Natural killer cell (primary cell): ENCODE data around the gene NDST3. TPM values are rescaled to one million over a fixed set of nuclear protein-coding genes. Genes with fewer than 3 reads are reported as not detected.
A peak's percentile ranks its signal among the peaks of the same experiment; 100 is the strongest.

Experiments used
- ATAC-seq, 3 donors: fragments of 150-1000 bp in 2 of 3; fragments of 200-7000 bp in 1 of 3; cut with Tn5 transposase; 1 replicate in 1 of 3; 2 replicates in 2 of 3; pipeline ENCODE4 v1.10.0; 2021; ENCODE audit warnings: mild to moderate bottlenecking in 2 of 3, moderate library complexity in 2 of 3
- DNase-seq, 2 donors: peaks; one replicate each; pipeline versions ENCODE4 v3.0.0 to v3.0.0-alpha.2; 2013 to 2021; ENCODE audit warnings: mixed read lengths in 1 of 2
- H3K27ac ChIP-seq: one replicate; pipeline ENCODE4 v1.5.1; 2013; ENCODE audit warnings: mild to moderate bottlenecking, low read length
- H3K27me3 ChIP-seq: one replicate; pipeline ENCODE4 v1.6.1; 2013; ENCODE audit warnings: low read length; ENCODE audit not compliant: control insufficient read depth, insufficient read depth
- H3K36me3 ChIP-seq: one replicate; pipeline ENCODE4 v1.6.1; 2013; ENCODE audit warnings: low read length; ENCODE audit not compliant: control insufficient read depth, insufficient read depth
- H3K4me1 ChIP-seq: one replicate; pipeline ENCODE4 v1.6.1; 2013; ENCODE audit warnings: low read length; ENCODE audit not compliant: control insufficient read depth, insufficient read depth
- H3K4me3 ChIP-seq: one replicate; pipeline ENCODE4 v1.5.1; 2013; ENCODE audit warnings: low read length
- H3K9me3 ChIP-seq: one replicate; pipeline ENCODE4 v1.6.1; 2013; ENCODE audit warnings: low read length; ENCODE audit not compliant: control insufficient read depth, insufficient read depth
- H3K27ac Mint-ChIP-seq, 2 donors: one replicate each; pipeline ENCODE4 v1.8.0; 2022; ENCODE audit warnings: mild to moderate bottlenecking in 2 of 2, mixed read lengths in 2 of 2, moderate library complexity in 1 of 2
- H3K27me3 Mint-ChIP-seq, 2 donors: one replicate each; pipeline ENCODE4 v1.8.0; 2022; ENCODE audit warnings: low read depth in 2 of 2, mixed read lengths in 2 of 2
- H3K36me3 Mint-ChIP-seq: one replicate; pipeline ENCODE4 v1.8.0; 2022; ENCODE audit warnings: mixed read lengths
- H3K4me1 Mint-ChIP-seq, 2 donors: one replicate each; pipeline ENCODE4 v1.8.0; 2022; ENCODE audit warnings: mixed read lengths in 2 of 2
- H3K4me3 Mint-ChIP-seq: one replicate; pipeline ENCODE4 v1.8.0; 2022; ENCODE audit warnings: mild to moderate bottlenecking, moderate library complexity, mixed read lengths
- H3K9me3 Mint-ChIP-seq, 2 donors: one replicate each; pipeline ENCODE4 v1.8.0; 2022; ENCODE audit warnings: mixed read lengths in 2 of 2
- WGBS: methylation state at CpG from one replicate; pipeline ENCODE4 v1.1.7; 2013; ENCODE audit warnings: missing lambda C conversion rate; ENCODE audit not compliant: insufficient coverage; 5-methylcytosine and 5-hydroxymethylcytosine counted together
- intact Hi-C: fragments of 100-400 bp; cut with micrococcal nuclease; formaldehyde crosslinking; loops from one replicate; pipeline ENCODE4 v1.14.2; 2022
- total RNA-seq, 4 donors: library from RNA; stranded (reverse); fragments of 120-200 nt in 1 of 4; gene quantifications; one replicate each; pipeline versions ENCODE4 v1.2.3 to v1.2.4, GENCODE V29; 2013 to 2022
- TF ChIP-seq, protein P1 (sequence below): fragments of 200-600 bp; IDR thresholded peaks from one replicate; pipeline ENCODE4 v1.8.0; 2022; ENCODE audit warnings: antibody characterized with exemption

Gene NDST3
- total RNA-seq, 3 donors from 2014 or later (not counting 1 experiment from before 2014, with no cell fraction given), result not detected

DNA sequence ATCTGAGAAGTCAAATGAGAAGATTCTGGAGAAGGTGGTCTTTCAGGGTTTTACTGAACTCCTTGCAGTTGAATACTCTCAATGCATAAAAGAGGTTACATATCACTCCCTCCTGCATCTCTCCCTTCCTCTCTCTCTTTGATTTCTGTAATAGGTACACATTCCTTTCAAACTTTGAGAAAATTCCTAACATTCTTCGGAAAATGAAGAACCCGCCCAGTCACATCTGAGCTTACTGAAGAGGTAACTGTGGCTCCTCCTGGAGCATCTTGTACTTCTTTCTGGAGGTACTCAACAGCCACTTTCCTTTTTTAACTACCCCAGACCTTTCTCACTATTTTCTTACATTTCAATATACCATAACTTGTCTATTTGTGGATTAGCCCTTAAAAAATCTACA, 24.7 kb downstream of the NDST3 start:
- H3K4me1 Mint-ChIP-seq, result no peaks in the 10 kb centered on the region
- no peak overlapping the region for H3K27ac ChIP-seq
- no peak overlapping the region for H3K27ac Mint-ChIP-seq
- H3K36me3 Mint-ChIP-seq, result no peaks in the 10 kb centered on the region
- DNase-seq (no peak), ATAC-seq (no peak)
- H3K4me1 ChIP-seq, result no peaks in the 10 kb centered on the region
- intact Hi-C loops, result no loop called here
- no peaks in the 10 kb centered on the region for H3K27me3 ChIP-seq
- peaks cover 10 to 19% of the 10 kb centered on the region in 2 donors for H3K9me3 Mint-ChIP-seq
- no peak overlapping the region for H3K4me3 ChIP-seq
- no peaks in the 10 kb centered on the region for H3K9me3 ChIP-seq
- no peaks in the 10 kb centered on the region for H3K36me3 ChIP-seq
- 86% methylated on average over 2 of the region's 2 CpGs for WGBS
- TF ChIP-seq, protein P1, sequence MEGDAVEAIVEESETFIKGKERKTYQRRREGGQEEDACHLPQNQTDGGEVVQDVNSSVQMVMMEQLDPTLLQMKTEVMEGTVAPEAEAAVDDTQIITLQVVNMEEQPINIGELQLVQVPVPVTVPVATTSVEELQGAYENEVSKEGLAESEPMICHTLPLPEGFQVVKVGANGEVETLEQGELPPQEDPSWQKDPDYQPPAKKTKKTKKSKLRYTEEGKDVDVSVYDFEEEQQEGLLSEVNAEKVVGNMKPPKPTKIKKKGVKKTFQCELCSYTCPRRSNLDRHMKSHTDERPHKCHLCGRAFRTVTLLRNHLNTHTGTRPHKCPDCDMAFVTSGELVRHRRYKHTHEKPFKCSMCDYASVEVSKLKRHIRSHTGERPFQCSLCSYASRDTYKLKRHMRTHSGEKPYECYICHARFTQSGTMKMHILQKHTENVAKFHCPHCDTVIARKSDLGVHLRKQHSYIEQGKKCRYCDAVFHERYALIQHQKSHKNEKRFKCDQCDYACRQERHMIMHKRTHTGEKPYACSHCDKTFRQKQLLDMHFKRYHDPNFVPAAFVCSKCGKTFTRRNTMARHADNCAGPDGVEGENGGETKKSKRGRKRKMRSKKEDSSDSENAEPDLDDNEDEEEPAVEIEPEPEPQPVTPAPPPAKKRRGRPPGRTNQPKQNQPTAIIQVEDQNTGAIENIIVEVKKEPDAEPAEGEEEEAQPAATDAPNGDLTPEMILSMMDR, result no peak
- H3K27me3 Mint-ChIP-seq, result no peaks in the 10 kb centered on the region
- H3K4me3 Mint-ChIP-seq, result no peak overlapping the region

DNA sequence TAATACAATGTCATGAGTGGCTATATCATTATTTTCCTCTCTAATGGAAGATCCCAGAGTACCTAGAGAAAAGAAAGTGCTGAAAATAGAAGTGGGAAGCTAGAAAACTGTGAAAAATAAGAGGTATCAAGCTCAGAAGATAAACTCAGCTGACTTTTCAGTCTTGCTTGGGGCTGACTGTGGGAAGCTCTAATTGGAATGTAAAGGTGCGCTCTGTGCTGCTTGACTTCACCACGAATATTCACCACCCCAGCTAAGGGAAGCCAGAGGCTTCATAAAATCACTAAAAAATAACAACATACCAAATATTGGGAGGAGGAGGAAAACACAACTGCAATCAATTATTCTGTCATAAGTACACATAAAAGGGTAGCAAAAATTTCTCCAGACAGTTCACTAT, 25.1 kb downstream of the NDST3 start:
- H3K36me3 Mint-ChIP-seq, result no peaks in the 10 kb centered on the region
- H3K27ac Mint-ChIP-seq, result no peak overlapping the region
- H3K4me3 Mint-ChIP-seq, result no peak overlapping the region
- H3K36me3 ChIP-seq, result no peaks in the 10 kb centered on the region
- DNase-seq (no peak), ATAC-seq (no peak)
- H3K9me3 Mint-ChIP-seq, result peaks cover 10 to 19% of the 10 kb centered on the region in 2 donors
- intact Hi-C loops, result no loop called here
- H3K4me1 Mint-ChIP-seq, result no peaks in the 10 kb centered on the region
- H3K27ac ChIP-seq, result no peak overlapping the region
- H3K27me3 ChIP-seq, result no peaks in the 10 kb centered on the region
- TF ChIP-seq, protein P1, result no peak
- H3K4me1 ChIP-seq, result no peaks in the 10 kb centered on the region
- 100% methylated on average over 1 of the region's 2 CpGs for WGBS
- no peaks in the 10 kb centered on the region for H3K27me3 Mint-ChIP-seq
- no peak overlapping the region for H3K4me3 ChIP-seq
- no peaks in the 10 kb centered on the region for H3K9me3 ChIP-seq

DNA sequence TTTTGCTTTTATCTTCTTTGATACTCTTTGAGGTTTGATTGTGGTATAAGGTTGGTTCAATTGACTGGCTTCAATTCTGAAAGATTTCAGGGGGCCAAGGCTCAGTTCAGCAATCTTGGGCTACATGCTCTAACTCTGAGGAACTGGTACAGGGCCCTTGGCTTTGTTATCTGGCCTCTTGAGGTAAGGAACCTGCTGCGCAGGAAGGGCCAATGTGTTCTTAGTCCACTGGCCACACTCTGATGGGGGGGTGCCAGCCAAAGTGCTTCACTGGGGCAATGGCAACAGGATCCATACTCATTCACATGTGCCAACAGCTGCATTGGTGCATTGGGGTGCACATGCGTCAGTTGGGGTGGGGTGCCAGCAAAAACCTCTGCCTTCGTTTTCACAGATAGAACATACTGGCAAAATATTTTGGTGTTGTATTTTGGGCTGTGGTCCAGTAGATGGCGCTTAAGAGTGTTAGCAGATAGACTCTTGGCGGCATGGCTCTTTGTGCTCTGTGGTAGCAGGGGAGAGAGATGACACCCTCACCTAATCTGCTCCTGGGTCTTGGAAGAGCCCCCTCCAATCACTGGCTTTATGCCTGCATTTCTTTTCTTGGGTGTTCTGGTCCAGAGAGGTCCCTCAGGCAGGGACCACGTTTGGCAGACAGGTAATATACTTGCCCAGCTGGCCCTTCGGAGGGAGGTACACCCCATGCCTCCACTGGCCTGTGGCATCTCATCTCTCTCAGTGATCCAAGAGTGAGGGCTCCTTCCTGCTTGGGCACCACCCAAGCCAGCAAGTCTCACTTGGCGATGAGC, 42.9 kb downstream of the NDST3 start:
- no peaks in the 10 kb centered on the region for H3K27me3 ChIP-seq
- H3K36me3 Mint-ChIP-seq, result no peaks in the 10 kb centered on the region
- H3K9me3 ChIP-seq, result peaks cover 4% of the 10 kb centered on the region
- no peak for ATAC-seq
- no peaks in the 10 kb centered on the region for H3K4me1 ChIP-seq
- 71% methylated on average over 8 of the region's 8 CpGs for WGBS
- TF ChIP-seq, protein P1, result no peak
- no peaks in the 10 kb centered on the region for H3K27me3 Mint-ChIP-seq
- DNase-seq, result peak in 1 of 2 donors; percentile 11
- H3K4me3 Mint-ChIP-seq, result no peak overlapping the region
- no peak overlapping the region for H3K4me3 ChIP-seq
- H3K27ac Mint-ChIP-seq, result no peak overlapping the region
- no peaks in the 10 kb centered on the region for H3K36me3 ChIP-seq
- no peaks in the 10 kb centered on the region for H3K4me1 Mint-ChIP-seq
- H3K27ac ChIP-seq, result no peak overlapping the region
- intact Hi-C loops, result no loop called here
- peaks cover 2 to 6% of the 10 kb centered on the region in 2 donors for H3K9me3 Mint-ChIP-seq

DNA sequence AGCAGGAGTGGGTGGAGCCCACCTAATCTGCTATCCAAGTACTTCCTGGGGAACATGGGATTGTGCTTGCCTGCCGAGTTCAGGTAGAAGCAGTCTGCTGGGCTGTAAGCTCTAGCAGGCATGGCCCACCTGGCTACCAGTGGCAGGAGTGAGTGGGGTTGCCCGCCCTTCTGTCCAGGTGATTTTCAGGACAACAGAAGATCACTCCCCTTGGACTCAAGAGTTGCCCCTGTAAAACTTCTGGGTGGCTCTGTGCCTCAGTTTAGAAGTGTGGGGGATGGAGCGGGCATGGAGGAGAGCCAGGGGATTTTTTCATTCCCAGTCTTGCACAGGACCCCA, 43.5 kb downstream of the NDST3 start:
- TF ChIP-seq, protein P1, result no peak
- H3K4me3 Mint-ChIP-seq, result no peak overlapping the region
- Histone ChIP-seq H3K4me3 (no peak overlapping the region), H3K27me3 (no peaks in the 10 kb centered on the region), H3K36me3 (no peaks in the 10 kb centered on the region), H3K4me1 (no peaks in the 10 kb centered on the region), H3K27ac (no peak overlapping the region), H3K9me3 (peaks cover 4% of the 10 kb centered on the region)
- no peaks in the 10 kb centered on the region for H3K4me1 Mint-ChIP-seq
- H3K27ac Mint-ChIP-seq, result no peak overlapping the region
- intact Hi-C loops, result no loop called here
- 77% methylated on average over 3 of the region's 3 CpGs for WGBS
- no peaks in the 10 kb centered on the region for H3K27me3 Mint-ChIP-seq
- ATAC-seq (no peak), DNase-seq (no peak)
- no peaks in the 10 kb centered on the region for H3K36me3 Mint-ChIP-seq
- H3K9me3 Mint-ChIP-seq, result peaks cover 4 to 6% of the 10 kb centered on the region in 2 donors
